HG03575 (cell line): ENCODE data around the gene TBCD.
"Not testable (repeated sequence)": the region's sequence is repeated elsewhere in the genome, so short reads cannot be mapped to it uniquely, and the experiment has no call there.

Experiments
- ATAC-seq: cut with Tn5 transposase; IDR thresholded peaks from one replicate; pipeline ENCODE4 v1.9.1; 2021; ENCODE audit not compliant: unreplicated experiment, insufficient number of reproducible peaks, low FRiP score; ENCODE audit errors: extremely low read depth

The TBCD gene

GRCh38 chr17:82723169-82723807 lies 28.6 kb upstream of the TBCD start:
- no peak for ATAC-seq

- no peak for ATAC-seq
These were observed 25.4 kb upstream of the TBCD start for GRCh38 chr17:82726427-82726826.

- ATAC-seq: no peak
These were observed 22.2 kb upstream of the TBCD start for GRCh38 chr17:82729479-82730260.

- ATAC-seq: no peak
These were observed 19.6 kb upstream of the TBCD start for GRCh38 chr17:82732118-82732743.

- no peak for ATAC-seq
These were observed 16.6 kb upstream of the TBCD start, which contains the start of gene FN3K for GRCh38 chr17:82734987-82735866. Gene FN3K (plus strand): TSS chr17:82735615. CDS start chr17:82735637, 22 bp downstream.

GRCh38 chr17:82736511-82737185 lies 15.2 kb upstream of the TBCD start:
- no peak for ATAC-seq

- ATAC-seq: no peak
These were observed 13.6 kb upstream of the TBCD start for GRCh38 chr17:82737967-82738877.

- ATAC-seq: no peak
These were observed 10.7 kb upstream of the TBCD start for GRCh38 chr17:82740906-82741759.

GRCh38 chr17:82743344-82744219 lies 8.3 kb upstream of the TBCD start:
- no peak for ATAC-seq

- ATAC-seq: not testable (repeated sequence)
These were observed 7.1 kb upstream of the TBCD start for GRCh38 chr17:82744736-82745135.

GRCh38 chr17:82745524-82745923 lies 6.3 kb upstream of the TBCD start:
- no peak for ATAC-seq

GRCh38 chr17:82748756-82749155 lies 3.1 kb upstream of the TBCD start:
- no peak for ATAC-seq

- ATAC-seq: no peak
These were observed 1.5 kb upstream of the TBCD start for GRCh38 chr17:82750241-82750908.

- ATAC-seq: no peak
These were observed 694 bp upstream of the TBCD start for GRCh38 chr17:82751171-82751570.

- no peak for ATAC-seq
These were observed 721 bp downstream of the TBCD start for GRCh38 chr17:82752371-82753200.
